HG03469 (cell line): ENCODE results near the gene EPPIN.

Source experiments
- ATAC-seq: cut with Tn5 transposase; IDR thresholded peaks from one replicate; pipeline ENCODE4 v1.9.1; 2021; ENCODE audit warnings: mild to moderate bottlenecking, moderate library complexity, moderate number of reproducible peaks; ENCODE audit not compliant: unreplicated experiment

The EPPIN gene

DNA sequence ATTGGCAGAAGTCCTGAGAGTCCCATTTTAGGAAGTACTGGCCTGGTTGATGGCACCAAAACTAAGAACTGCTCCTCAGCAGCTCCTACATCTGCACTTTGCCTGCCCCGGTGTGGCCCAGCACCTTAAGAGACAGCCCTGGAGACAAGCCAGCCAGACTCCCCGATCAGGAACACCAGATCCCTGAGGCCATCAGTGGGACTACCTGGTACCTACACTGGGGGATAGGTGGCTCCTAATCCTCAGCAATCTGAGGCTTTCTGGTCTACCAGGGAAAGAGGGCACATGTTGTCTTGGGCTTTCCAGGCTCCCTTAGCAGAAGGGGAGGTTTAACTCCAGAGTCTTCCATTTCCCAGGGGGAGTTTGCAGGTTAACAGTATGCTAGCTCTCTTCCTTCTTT, 7.8 kb downstream of the EPPIN start, which contains the start of gene WFDC6:
WFDC6 (minus strand) TSS at position 101 of the 400 bp plus-strand sequence; CDS start at position 26, 75 bp downstream.
- ATAC-seq: no peak

DNA sequence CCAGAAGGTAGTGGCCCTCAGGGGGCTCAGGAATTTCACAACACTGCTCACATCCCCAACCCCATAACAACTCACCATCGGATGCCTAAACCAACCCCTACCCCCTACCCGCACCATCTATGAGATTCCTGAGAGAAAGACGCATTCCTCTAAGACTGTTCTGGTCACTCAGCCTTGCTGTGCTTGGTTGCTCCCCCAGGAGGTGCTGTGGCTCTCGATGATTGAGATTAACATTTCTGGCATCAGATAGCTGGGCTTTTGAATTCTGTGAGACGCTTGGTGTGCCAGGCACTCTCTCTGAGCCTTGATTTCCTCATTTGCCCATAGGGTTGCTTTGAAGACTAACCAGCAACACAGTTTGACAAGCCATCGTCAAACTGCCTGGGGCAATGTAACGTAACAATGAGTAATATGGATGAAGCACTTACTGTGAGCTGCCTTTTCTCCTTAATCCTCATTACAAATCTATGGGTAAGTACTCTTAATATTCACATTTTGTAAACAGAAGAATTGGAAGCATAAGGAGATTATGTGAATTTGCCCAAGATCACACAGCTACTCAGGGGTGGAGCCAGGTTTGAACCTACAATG, 8.9 kb downstream of the EPPIN start:
- no peak for ATAC-seq

DNA sequence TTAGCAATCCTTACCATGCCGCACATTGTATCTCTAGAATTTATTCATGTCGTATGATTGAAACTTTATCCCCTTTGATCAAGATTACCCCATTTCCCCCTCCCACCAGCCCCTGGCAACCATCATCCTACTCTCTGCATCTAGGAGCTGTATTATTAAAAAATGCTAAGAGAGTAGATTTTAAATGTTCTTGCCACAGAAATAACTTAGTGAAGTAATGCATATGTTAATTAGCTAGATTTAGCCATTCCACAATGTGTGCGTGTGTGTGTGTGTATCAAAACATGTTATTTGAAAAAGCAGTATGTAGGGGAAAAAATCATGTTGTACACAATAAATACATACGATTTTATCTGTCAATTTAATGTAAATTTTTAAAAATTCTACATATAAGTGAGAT, 19.9 kb downstream of the EPPIN start:
- ATAC-seq: no peak

DNA sequence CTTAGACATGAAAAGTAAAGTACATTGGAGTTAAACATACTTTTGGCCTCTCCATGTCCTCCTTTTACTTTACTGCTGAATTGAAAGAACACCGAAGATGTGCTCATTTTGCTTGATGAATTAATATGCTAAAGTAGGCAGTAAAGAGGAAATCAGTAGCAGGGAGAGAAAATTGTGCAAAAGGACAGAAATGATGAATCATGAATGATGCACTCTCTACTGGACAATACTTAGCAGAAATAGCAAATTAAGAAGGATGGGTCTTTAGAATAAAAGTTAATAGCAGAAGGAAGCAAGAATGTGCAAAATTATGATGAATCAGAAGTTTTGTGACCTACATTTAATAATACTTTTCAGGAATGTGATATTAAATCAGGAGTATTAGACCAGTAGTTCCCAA, 23.4 kb downstream of the EPPIN start:
- ATAC-seq: no peak

DNA sequence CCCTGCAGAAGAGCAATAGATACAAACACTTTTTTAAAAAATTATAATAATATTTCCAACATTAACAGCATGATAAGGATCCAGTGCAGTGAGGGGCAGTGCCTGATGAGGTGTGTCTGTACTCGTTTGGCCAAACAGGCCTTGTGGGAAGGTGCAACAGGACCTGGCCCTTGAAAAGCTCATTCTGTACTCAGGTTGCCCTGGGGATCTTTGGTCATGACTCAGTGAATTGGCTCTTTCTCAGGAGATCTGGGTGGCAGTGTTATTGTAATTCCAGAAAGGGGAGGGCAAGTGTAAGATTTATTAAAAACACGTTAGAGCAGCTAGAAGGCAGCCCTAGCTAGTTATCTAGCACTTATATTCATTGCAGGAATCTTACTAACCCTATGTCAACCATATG, 28.9 kb downstream of the EPPIN start:
- ATAC-seq: no peak

DNA sequence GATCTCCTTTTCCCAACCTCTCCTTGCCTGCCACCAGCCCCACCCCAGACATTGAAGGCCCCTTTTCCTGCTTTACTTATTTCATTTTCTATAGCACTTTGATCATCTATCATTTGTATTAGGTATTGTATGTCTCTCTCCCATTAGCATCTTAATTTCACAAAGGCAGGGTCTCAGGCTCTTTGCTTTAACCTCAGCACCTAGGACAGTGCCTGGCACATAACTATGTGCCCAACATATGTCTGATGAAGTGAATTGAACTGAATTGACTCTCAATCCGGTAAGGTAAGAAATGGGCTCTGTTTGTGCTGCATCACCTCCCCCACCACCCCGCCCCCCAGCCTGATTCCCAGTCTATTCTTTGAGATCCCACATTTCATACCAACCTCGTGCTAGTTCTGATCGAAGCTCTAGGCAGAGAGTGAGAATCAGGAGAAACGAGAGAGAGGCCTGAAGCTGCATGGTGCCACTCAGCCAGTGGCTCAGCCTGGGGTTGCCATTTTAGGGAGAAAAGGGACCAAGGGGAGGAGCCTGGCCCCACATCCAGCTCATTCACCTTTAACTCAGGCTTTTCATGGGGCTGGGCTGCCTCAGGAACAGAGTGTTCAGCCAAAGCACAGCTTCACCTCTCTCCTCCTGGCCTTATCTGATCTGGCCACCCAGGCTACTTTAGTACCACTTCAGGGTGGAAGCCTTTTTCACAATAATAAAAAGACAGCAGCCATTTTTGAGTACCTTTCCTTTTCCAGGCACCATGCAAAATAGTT, 31.9 kb downstream of the EPPIN start, which contains the start of gene SPINT3:
SPINT3 (minus strand) TSS at position 476 of the 767 bp plus-strand sequence; CDS start at position 462, 14 bp downstream.
- ATAC-seq: no peak

DNA sequence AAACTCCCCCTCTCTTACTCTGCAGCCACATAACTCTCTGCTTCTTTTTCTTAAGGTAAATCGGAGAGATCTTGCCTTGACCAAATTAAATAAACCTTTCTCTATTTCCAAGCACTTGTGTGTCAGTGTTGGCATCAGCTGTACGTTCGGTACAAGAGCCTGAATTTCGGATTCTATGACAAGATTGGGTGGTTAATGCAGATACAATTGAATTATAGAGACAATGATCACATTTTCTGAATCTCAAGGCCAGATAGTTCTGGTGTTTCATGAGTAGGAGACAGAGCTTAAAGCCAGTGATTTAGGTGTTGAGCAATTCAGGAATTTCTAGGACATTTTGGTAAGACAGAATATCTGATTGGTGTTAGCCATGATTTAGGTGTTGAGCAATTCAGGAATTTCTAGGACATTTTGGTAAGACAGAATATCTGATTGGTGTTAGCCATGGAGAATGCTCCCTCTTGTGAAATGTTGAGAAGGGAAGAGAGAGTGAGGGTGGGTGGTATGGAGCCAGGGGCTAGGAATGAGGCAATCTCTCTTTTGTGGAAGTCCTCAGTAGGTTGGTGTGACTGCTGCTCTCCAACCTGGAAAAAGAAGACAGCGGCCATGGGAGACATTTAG, 36.8 kb downstream of the EPPIN start:
- no peak for ATAC-seq

DNA sequence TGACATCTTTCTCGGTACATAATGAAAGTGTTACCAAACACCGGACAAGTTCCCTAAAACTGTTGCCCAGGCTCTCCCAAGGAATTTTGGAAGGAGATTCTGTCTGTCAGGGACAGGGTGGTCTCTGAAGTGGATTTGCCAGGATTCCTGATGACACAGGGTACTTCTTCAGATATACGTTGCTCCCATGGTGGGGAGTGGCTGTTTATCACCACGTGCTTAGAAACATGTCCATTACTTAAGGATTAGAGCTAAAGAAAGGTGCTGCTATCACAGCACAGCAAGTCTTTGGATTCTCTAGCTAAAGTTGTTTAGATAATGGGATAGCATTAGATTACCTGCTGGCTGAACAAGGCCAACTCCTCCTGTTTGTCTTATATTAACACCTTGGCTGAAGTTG, 38.1 kb downstream of the EPPIN start:
- ATAC-seq: no peak

DNA sequence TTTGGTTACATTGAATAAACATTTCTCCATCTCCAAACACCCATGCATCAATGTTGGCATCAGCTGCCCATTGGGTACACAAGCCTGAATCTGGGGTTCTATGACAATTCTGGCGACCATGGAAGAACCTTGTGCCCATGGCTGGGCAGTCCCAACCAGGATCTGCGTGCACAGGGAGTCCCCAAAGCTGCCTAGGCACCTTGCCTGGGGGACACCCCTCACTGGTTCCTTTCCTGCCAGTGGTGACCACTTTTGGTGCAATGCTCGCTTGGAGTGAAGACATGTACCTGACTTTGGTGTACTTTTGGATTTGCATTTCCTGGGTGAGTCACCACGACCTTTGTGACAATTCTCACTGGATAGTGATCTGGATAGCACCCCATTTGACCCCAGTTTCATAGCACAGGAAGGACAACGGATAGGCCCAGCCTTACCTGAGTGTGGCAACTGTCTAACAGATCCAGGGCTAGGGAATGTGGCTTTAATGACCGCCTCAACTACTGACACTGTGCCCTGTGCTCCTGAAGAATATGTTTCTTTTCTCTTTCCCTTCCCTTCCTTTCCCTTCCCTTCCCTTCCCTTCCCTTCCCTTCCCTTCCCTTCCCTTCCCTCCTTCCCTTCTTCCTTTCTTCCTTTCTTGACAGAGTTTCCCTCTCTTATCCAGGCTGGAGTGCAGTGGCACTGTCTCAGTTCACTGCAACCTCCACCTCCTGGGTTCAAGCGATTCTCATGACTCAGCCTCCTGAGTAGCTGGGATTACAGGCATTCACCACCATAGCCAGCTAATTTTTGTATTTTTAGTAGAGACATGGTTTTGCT, 38.9 kb downstream of the EPPIN start:
- no peak for ATAC-seq

DNA sequence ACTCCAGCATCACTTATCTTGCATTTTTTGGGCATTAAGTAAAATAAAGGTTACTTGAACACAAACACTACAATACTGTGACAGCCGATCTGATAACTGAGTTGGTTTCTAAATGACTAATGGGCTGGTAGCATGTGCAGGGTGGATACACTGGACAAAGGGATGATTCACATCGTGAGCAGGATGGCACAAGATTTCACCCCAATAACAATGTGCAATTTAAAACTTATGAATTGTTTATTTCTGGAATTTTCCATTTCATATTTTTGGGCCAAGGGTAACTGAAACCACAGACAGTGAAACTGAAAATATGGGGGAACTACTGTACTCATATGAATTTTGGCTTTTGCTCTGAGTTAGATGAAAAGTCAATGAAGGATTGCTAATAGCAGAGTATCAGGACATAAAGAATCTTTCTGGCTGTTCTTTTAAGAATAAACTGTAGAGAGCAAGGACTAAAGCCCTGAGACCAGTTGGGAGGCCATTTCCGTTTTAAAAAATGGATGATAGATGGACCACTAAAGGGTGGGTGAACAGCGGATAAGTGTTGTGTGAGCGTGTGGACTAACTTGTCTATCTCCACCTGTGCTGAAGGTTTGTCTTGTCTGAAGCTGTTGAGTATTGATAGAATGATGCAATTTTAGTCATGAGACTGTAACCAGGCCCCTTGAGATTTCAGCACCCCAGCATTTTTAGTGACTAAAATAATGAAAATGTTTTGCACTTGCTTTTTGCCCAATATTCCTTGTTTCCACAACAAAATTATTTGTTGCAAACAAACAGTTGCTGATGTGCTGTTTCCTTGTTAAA, 40.0 kb downstream of the EPPIN start:
- no peak for ATAC-seq

DNA sequence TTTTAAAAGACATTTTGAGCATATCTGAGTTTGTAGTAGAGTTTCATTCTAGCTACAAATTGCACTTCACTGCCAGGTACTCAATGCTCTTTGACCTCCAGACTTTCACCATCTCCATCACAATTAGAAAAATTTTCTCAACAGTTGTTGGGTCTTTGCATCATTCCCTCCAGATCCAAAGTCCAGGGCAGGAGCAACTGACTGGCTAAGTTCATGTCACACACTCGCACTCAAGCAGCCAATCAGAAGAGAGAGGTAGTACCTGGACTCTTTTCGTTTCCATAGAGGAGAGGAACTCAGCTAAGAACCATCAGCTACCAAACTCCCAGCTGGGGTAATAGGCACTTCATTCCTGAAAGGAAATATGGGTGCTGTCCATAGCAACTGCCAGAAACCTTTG, 40.8 kb downstream of the EPPIN start:
- ATAC-seq: no peak

DNA sequence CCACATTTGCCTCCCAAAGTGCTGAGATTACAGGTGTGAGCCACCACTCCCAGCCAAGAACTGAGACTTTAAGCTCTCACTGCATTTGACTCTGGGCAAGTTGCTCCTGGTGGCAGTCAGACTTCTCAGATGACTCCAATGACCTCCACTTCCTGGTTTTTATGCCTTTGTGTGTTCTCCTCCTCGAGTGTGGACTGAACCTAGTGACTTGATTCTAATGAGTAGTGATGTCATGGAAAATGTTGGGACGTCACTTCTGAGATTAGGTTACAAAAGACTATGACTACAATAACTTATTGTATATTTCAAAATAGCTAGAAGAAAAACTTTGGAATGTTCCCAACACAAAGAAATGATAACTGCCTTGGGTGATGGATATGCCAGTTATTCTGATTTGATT, 43.8 kb downstream of the EPPIN start:
- ATAC-seq: no peak

DNA sequence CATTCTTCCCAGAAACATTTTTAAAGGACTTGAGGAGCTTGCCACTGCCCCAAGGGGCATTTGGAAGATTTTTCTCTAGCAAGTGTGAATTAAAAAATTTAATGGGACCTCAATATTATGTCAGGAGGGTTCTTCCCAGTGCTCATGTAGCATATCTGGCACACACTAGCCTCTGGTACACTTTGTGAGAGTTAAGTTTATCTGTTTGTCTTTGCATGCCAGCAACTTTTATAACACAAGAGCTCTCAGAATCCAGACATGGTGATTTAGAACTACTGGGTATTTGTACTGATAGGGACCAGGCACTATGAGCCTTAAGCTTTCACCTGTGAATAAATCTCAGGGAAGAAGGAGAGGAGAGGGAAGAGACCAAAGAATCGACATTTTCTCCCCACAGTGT, 44.6 kb downstream of the EPPIN start:
- ATAC-seq: no peak

DNA sequence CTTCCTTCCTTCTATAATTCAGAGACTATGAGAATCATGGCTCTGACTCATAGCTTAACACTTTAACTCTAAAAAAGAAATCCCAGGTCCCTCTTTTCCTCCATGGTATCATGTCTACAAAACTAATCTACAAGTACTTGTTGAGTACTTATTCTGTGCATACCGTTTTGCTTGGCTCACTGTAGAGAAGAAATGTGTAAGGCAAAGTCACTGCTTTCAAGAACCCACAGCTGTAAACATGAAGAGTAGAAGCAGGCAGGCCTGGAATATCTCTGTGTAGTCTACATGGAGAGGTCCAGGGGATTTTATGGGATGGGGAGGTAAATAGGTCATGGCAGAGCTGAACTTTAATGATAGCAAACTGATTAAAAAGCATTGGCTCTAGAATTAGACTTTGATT, 45.6 kb downstream of the EPPIN start:
- ATAC-seq: no peak

DNA sequence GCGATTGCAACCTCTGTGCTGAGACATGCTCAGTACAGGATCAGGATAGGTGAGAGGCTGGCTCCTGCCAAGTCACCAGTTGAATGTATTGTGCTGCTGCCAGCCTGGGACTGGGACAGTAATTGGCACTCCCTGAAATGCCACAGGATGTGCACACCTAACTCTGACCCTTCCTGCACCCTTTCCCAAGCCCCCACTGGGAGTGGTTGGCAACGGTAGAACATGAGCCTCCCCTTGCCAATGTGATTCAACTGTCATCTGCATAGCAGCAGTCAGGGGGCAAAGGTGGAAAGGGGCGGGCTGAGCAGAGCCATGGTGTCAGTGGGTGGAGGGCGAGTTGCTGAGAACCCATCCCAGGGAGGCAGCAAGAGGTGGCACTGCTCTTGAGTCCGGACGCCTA, 47.2 kb downstream of the EPPIN start:
- no peak for ATAC-seq

DNA sequence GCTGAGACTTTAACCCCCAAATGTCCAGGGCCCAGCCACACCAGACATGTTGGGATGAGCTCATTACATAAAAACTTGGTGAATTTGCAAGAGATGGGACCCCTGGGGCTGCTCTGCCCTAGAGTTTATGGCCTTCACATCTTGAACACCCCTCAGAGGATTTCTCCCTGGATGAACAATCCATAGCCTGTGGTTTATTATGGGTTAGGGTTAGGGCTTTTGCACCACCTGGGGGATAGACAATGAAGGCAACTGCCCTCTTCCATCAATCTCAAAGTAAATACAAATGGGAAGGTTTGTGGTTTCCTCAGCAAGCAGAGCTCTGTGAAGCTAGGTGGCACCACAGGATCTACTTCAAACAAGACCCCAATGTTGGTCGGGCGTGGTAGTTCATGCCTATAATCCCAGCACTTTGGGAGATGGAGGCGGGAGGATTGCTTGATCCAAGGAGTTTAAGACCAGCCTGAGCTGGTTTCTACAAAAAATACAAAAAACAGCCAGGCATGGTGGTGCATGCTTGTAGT, 49.2 kb downstream of the EPPIN start:
- no peak for ATAC-seq

DNA sequence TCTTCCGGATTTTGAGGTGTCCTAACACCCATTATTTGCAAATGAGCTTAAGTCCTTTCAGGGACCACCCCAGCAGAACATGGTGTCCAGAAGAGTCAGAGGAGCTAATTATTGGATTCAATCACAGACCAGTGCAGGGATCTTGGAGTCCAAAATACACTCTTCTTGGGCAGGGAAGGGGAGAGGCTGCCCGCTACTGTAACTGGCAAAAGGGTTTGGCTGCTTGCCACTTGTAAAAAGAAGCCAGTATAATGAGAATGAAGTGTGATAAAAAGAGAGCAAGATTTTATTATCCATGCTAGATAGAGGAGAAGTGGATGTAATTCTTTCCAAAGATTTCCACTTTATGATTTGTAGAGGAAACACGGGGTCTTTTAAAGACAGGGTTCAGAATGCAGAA, 51.0 kb downstream of the EPPIN start:
- ATAC-seq: no peak

DNA sequence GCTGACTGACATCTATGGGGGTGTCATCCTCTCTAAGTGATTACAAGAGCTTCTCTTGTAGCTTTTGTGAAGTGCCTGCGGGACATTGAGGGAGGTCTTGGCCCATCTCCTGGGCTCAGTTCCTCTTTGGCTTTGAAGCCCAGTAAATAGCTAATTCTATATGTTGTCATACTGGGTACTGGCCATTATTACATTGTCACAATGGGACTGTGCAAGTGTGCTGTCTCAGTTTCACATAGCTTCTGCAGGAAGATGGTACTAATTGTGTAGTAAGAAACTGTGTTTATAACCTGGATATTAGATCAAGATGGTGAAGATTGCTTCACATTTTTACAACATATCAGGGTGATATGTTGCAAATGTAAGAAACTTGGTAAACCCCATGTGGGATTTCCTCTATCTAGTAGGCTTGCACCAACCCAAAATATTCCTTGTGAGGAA, 51.7 kb downstream of the EPPIN start:
- ATAC-seq: no peak
